ENCODE measurements around the gene KMO. TPM values are rescaled to one million over a fixed set of nuclear protein-coding genes. Genes with fewer than 3 reads are reported as not detected.

The KMO gene
- total RNA-seq, 1 experiment from 2014 or later: not detected

- no peaks in the 10 kb centered on the region for H3K27me3 Mint-ChIP-seq (ENCODE audit: low read depth)
- POLR2A ChIA-PET: no interaction called here
- H3K4me1 Mint-ChIP-seq: peaks cover 38% of the 10 kb centered on the region
- DNase-seq (ENCODE audit: low spot score) (no peak), ATAC-seq (no peak)
- no peak overlapping the region for H3K27ac Mint-ChIP-seq
- peaks cover 25% of the 10 kb centered on the region for H3K36me3 Mint-ChIP-seq
- CTCF ChIA-PET: no interaction called here
- H3K9me3 Mint-ChIP-seq: no peaks in the 10 kb centered on the region
- H3K4me3 Mint-ChIP-seq: no peak overlapping the region
- TF ChIP-seq HMGXB4 (CRISPR knock-in tag; IDR thresholded peaks at IDR 0.05) (no peak), TCF7 (CRISPR knock-in tag; IDR thresholded peaks at IDR 0.05; ENCODE audit: low read depth) (no peak), JUN (CRISPR knock-in tag; IDR thresholded peaks at IDR 0.05) (no peak)
These were observed 98.3 kb downstream of the KMO start for GRCh38 chr1:241630476-241630875.

GRCh38 chr1:241630899-241631298, 98.7 kb downstream of the KMO start:
- Mint-ChIP-seq H3K27ac (no peak overlapping the region), H3K36me3 (peaks cover 29% of the 10 kb centered on the region), H3K27me3 (ENCODE audit: low read depth) (no peaks in the 10 kb centered on the region), H3K4me1 (peaks cover 38% of the 10 kb centered on the region), H3K4me3 (no peak overlapping the region), H3K9me3 (no peaks in the 10 kb centered on the region)
- DNase-seq (ENCODE audit: low spot score) (no peak), ATAC-seq (no peak)
- TF ChIP-seq ELF4 (CRISPR knock-in tag; IDR thresholded peaks at IDR 0.05; ENCODE audit: low read depth): no peak
- no peak for TF ChIP-seq PREB (CRISPR knock-in tag; IDR thresholded peaks at IDR 0.05; ENCODE audit: borderline replicate concordance)
- TF ChIP-seq CREM (CRISPR knock-in tag; IDR thresholded peaks at IDR 0.05): no peak
- no peak for TF ChIP-seq ATF6 (CRISPR knock-in tag; IDR thresholded peaks at IDR 0.05)
- TF ChIP-seq ZBTB43 (CRISPR knock-in tag; IDR thresholded peaks at IDR 0.05): no peak
- no peak for TF ChIP-seq ATF1 (CRISPR knock-in tag; IDR thresholded peaks at IDR 0.05)
- no peak for TF ChIP-seq CDX4 (CRISPR knock-in tag; IDR thresholded peaks at IDR 0.05; ENCODE audit: borderline replicate concordance)
- TF ChIP-seq FOXJ3 (CRISPR knock-in tag; IDR thresholded peaks at IDR 0.05; ENCODE audit: borderline replicate concordance): no peak
- TF ChIP-seq TEAD1 (CRISPR knock-in tag; IDR thresholded peaks at IDR 0.05): no peak
- ChIA-PET POLR2A (no interaction called here), CTCF (no interaction called here)

- Mint-ChIP-seq H3K27me3 (ENCODE audit: low read depth) (no peaks in the 10 kb centered on the region), H3K27ac (peak overlapping the region; percentile 91), H3K9me3 (no peaks in the 10 kb centered on the region), H3K4me1 (peaks cover 38% of the 10 kb centered on the region), H3K36me3 (peaks cover 30% of the 10 kb centered on the region), H3K4me3 (no peak overlapping the region)
- POLR2A ChIA-PET: no interaction called here
- DNase-seq (ENCODE audit: low spot score): no peak
- ATAC-seq: peak; percentile 34; the same call in 1 of the 2 replicates
- CTCF ChIA-PET: no interaction called here
- no peak for TF ChIP-seq ZNF263 (CRISPR knock-in tag; IDR thresholded peaks at IDR 0.05; ENCODE audit: low read depth)
- TF ChIP-seq JUN (CRISPR knock-in tag; IDR thresholded peaks at IDR 0.05): no peak
- TF ChIP-seq CBFB (CRISPR knock-in tag; IDR thresholded peaks at IDR 0.05; ENCODE audit: low read depth): no peak
- no peak for TF ChIP-seq IRF1 (CRISPR knock-in tag; IDR thresholded peaks at IDR 0.05)
- no peak for TF ChIP-seq KAT7 (CRISPR knock-in tag; IDR thresholded peaks at IDR 0.05; ENCODE audit: borderline replicate concordance)
- TF ChIP-seq USF1 (CRISPR knock-in tag; IDR thresholded peaks at IDR 0.05): no peak
- no peak for TF ChIP-seq MLX (CRISPR knock-in tag; IDR thresholded peaks at IDR 0.05)
- no peak for TF ChIP-seq ATF3 (CRISPR knock-in tag; conservative IDR thresholded peaks at IDR 0.05)
- no peak for TF ChIP-seq TCF7 (CRISPR knock-in tag; IDR thresholded peaks at IDR 0.05; ENCODE audit: low read depth)
- no peak for TF ChIP-seq GRHL2 (CRISPR knock-in tag; IDR thresholded peaks at IDR 0.05; ENCODE audit: insufficient replicate concordance, severe bottlenecking)
- TF ChIP-seq SP1 (CRISPR knock-in tag; conservative IDR thresholded peaks at IDR 0.05): no peak
- no peak for TF ChIP-seq GTF2I (CRISPR knock-in tag; conservative IDR thresholded peaks at IDR 0.05)
These were observed 99.5 kb downstream of the KMO start for GRCh38 chr1:241631674-241632073.

Data from WTC11 (cell line).